Neural cell (in vitro differentiated cells): ENCODE data around the gene VAV2.

Source experiments
- CTCF ChIP-seq: fragments of 450-650 bp; IDR thresholded peaks from 2 replicates; pipeline ENCODE4 v1.5.1; 2014; ENCODE audit warnings: antibody characterized with exemption, mild to moderate bottlenecking, moderate library complexity; ENCODE audit not compliant: poor library complexity, severe bottlenecking
- EP300 ChIP-seq: fragments of 450-650 bp; conservative IDR thresholded peaks from 2 replicates; pipeline ENCODE4 v1.6.1; 2014; ENCODE audit warnings: antibody characterized with exemption, mild to moderate bottlenecking, moderate library complexity; ENCODE audit not compliant: poor library complexity, severe bottlenecking
- EZH2 ChIP-seq: fragments of 200-600, 300-800 bp; shearing (Covaris generic), sonication (generic); IDR thresholded peaks from 2 replicates; pipeline ENCODE4 v1.6.1; 2014; ENCODE audit warnings: antibody characterized with exemption, low read length, borderline replicate concordance, mild to moderate bottlenecking; ENCODE audit not compliant: insufficient read depth, poor library complexity, severe bottlenecking
- POLR2AphosphoS5 ChIP-seq: IDR thresholded peaks from 2 replicates; pipeline ENCODE4 v1.6.1; 2012
- RAD21 ChIP-seq: fragments of 450-650 bp; conservative IDR thresholded peaks from 2 replicates; pipeline ENCODE4 v1.6.1; 2014; ENCODE audit warnings: antibody characterized with exemption, mild to moderate bottlenecking, moderate library complexity
- TAF1 ChIP-seq: IDR thresholded peaks from 2 replicates; pipeline ENCODE4 v1.6.1; 2012; ENCODE audit warnings: low read depth

- TF ChIP-seq TAF1 = no peak
- no peak for TF ChIP-seq CTCF
- no peak for TF ChIP-seq EP300
- TF ChIP-seq RAD21 = no peak
- no peak for TF ChIP-seq EZH2
- no peak for TF ChIP-seq POLR2AphosphoS5
Observed at GRCh38 chr9:133978899-133979272, 13.2 kb downstream of the VAV2 start.
